NCI-H2029 treated with DMSO at 0.1 percent for 48 hours (cell line): ENCODE measurements around the gene CTNNA3.

Source experiments
- DNase-seq: peaks from one replicate; lab custom pipeline; 2025; lab: John Stamatoyannopoulos, UW

Gene CTNNA3

DNA sequence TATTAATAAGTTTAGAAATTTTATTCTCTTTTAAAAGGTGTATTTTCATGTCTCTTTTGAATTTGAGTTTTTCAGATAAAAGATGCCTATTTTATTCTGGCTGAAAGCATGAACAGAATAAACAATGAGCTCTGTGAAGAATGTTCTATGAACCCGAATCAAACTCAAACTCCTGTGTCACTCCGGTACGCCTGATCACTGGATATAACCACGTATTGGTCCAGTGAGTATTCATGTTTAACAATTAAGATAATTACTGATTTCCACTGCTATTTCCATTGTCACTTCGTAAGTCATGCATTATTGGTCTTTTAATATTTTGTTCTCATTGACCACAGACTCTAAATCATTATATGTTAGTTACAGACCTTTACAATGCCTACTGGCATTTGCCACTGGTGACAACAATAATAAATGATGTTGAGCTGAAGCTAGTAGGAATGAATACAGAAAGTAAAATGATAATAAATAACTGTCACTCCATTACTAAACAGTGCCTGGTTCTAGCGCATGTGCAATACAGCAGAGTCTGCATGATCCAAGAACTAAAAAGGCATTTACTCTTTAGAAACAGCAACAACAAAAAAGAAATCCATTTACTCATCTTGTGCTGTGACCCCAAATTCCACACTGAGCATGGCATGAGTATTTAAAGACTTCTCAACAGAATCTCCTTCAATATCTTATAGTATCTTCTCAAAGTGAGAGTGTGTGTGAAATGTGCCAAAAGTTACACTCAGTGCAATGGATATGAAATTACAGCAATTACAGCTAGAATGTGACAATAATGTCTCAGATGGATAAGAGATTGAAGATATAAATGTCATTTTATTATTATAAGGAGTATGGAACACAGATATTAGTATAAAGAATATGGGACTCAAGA, 1597.2 kb downstream of the CTNNA3 start:
- no peak for DNase-seq

GRCh38 chr10:66095610-66096009, 1600.4 kb downstream of the CTNNA3 start:
- DNase-seq: no peak

DNA sequence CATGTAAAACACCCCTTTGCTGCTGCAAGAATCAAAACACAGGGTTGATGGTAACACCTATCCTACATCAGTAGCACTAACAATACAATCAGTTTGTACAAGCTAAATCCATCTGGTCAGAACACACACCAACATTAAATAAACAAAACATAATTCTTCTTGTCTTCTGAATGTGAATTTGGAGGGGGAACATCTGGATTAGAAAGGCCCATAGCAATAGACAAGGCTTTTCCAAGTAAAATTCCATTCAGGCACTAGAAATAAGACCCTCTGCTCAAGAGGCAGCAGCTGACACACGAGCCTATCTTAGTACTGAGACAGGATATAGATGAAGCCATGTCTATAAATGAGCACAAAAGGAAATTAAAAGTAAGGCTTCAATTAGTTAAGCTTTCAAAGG, 1610.1 kb downstream of the CTNNA3 start:
- no peak for DNase-seq

GRCh38 chr10:66071907-66072306, 1624.1 kb downstream of the CTNNA3 start:
- no peak for DNase-seq

DNA sequence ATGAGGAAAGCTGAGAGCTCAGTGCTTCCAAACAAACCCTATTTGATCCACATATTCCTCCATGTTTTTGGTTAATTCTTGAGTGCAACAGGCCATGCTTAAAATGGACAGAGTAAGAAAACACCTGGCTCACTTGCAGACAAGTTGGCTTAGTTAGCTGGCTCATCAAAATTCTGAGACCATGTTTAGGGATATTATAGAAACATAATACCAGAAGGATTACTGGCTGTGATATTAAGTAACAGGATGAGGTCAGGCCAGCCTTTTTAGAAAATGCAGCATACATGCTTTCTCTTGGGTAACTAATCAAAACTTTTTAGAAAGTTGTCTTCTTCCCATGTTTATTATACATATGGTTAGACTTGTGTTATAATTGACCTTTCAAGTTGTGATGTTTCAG, 1637.4 kb downstream of the CTNNA3 start:
- no peak for DNase-seq

DNA sequence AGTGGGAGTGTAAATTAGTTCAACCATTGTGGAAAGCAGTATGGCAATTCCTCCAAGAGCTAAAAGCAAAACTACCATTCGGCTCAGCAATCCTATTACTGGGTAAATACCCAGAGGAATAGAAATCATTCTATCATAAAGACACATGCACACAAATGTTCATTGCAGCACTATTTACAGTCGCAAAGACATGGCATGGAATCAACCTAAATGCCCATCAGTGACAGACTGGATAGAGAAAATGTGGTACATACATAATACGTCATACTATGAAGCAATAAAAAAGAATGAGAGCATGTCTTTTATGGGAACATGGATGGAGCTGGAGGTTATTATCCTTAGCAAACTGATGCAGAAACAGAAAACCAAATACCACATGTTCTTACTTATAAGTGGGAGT, 1646.7 kb downstream of the CTNNA3 start:
- no peak for DNase-seq

GRCh38 chr10:66045859-66046258, 1650.1 kb downstream of the CTNNA3 start:
- DNase-seq: no peak

DNA sequence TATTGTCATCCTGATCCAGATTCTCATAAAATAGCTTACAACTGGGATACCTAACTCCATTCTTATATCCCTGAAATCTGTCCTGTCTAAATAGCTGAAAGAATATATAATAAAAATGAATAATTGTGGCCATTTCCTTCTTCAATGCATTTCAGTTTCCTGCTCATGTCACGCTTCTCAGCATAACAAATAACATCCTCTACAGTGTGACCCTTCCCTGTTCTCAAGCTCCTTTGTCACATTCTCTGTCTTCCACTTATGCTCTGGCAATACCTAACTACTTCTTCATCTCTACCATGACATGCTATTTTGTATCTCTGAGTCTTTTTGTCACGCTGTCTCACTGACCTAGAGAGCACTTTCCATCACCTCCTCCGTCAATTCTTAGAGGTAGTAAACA, 1654.2 kb downstream of the CTNNA3 start:
- no peak for DNase-seq

GRCh38 chr10:66038623-66039022, 1657.4 kb downstream of the CTNNA3 start:
- no peak for DNase-seq

- DNase-seq: no peak
These were observed 1669.7 kb downstream of the CTNNA3 start for GRCh38 chr10:66026321-66026720.

DNA sequence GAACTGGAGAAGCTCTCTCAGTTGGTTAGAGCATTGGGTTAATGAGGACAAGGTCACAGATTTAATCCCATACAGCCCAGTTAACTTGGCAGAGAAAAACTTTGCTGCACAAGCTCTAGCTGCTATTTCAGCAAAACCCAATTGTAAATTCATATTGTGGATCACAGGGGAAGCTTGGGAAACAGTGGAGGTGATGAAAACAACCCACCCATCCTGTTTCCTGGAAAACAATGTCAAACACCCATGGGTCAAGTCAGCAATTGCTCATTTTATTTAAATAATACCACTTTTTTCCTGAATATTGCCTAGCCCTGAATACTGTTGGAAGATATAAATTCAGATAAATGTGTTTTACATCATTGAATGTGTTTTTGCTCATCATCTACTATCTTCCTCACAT, 1670.8 kb downstream of the CTNNA3 start:
- no peak for DNase-seq

DNA sequence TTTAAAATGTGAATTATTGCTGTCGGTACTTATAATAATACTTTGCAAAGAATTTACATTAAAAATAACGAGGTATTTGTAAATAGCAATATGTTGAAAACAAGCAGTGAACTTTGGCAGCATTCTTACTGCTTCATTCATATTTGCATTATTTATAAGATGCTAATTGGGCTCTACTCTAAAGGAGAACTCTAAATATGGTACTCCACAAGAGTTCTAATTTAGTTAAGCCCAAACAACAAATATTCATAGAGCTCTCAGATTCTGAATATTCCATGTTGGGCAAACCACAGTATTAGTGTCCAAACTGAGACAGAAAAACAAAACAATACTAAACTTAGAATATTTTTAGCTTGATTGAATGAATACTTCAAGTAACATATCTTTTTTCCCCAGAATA, 1674.6 kb downstream of the CTNNA3 start:
- DNase-seq: no peak

DNA sequence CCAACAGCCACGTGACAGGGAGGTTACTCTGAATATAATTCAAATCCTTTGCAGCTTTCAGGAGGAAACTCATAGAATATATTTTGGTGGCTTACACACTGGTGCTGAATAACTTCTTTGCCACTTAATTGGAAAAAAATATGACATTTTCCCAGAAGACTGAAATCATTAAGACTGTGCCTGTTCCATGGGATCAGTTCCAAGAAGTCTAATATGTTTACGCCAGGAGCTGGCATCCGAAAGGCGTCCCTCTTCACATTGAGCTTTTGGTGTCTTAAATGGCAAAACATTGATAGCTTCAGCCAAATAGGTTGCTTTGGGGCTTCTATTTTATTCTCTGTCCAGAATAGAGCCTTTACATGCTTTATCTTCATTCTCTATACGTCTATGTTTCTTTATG, 1687.8 kb downstream of the CTNNA3 start:
- no peak for DNase-seq

DNA sequence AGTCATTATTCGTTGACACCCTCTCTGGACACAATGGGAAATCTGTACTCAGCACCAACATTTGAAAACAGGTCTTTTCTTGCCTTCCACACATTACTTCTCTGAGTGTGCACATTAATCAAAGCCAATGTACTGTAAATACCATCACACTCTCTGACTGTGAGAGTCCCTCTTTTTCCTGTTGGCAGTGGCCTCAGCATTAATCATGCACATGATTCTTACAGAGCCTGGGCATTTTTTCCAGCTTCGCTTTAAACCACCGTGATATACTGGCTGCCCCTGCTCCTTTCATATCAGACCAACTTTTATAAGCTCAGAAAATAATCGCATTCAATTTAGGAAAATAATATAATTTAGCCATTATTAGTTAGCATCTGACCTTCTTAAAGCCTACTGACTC, 1689.6 kb downstream of the CTNNA3 start:
- DNase-seq: no peak

GRCh38 chr10:65993451-65993850, 1702.5 kb downstream of the CTNNA3 start:
- no peak for DNase-seq

- no peak for DNase-seq
These were observed 1727.1 kb downstream of the CTNNA3 start for GRCh38 chr10:65968871-65969270.

- DNase-seq: no peak
These were observed 1727.6 kb downstream of the CTNNA3 start for GRCh38 chr10:65968437-65968836.

DNA sequence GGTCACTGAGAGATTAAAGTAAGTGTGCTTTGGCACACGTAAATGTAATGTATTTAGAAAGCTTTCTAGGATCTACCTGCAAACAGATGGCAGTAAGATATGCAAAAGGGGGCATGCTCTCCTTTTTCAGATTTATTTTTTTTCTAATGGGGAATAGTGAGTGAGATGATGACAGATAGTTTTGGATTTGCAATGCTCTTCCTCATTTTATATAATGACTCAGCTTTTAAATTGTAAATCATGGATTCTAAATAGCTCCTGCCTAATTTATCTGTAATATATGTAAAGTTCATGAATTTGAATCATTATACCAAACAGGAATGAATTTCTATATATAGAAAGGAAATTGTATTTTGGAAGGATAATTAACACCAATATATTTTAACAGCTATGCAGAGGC, 1731.8 kb downstream of the CTNNA3 start:
- DNase-seq: no peak

GRCh38 chr10:65952086-65952485, 1743.9 kb downstream of the CTNNA3 start:
- DNase-seq: no peak

DNA sequence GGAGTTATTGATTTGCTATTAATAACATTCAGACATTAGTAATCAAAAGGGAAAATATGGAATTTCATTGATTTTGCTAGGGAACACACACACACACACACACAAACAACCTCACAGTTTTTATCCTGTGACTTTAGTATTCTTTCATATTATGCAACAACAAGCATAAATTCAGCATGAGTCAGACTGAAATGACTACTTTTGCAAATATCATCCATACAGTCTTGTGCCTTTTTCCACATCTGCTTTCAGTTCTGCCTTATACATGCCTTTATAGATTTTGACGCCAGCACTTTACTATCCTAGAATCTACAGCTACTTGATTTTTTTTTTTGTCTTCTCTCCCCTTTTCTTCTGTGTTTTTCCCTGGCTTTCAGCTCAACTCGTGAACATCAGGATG, 1745.9 kb downstream of the CTNNA3 start:
- DNase-seq: no peak

GRCh38 chr10:65949526-65949925, 1746.5 kb downstream of the CTNNA3 start:
- DNase-seq: no peak

- no peak for DNase-seq
These were observed 1750.9 kb downstream of the CTNNA3 start for GRCh38 chr10:65945061-65945460.

GRCh38 chr10:65943451-65943850, 1752.5 kb downstream of the CTNNA3 start:
- DNase-seq: no peak
